Thyroid gland (tissue), 4 donors: Measurements from ENCODE around the gene MTA2. TPM values are rescaled to one million over a fixed set of nuclear protein-coding genes. Genes with fewer than 3 reads are reported as not detected.

Experiments used
- DNase-seq, 2 donors: peaks; one replicate each; pipeline ENCODE4 v3.0.0-alpha.2; 2019
- H3K27ac ChIP-seq, 3 donors: fragments of 200-600 bp; sonication (generic); 1 replicate in 2 of 3; 2 replicates in 1 of 3; pipeline ENCODE4 v1.5.1; 2016 to 2019; ENCODE audit warnings: mild to moderate bottlenecking in 1 of 3, moderate library complexity in 1 of 3
- H3K27me3 ChIP-seq: fragments of 200-600 bp; sonication (generic); one replicate; pipeline ENCODE4 v1.5.1; 2019
- H3K36me3 ChIP-seq, 2 donors: fragments of 200-600 bp; sonication (generic); one replicate each; pipeline ENCODE4 v1.5.1; 2016 to 2019
- H3K4me1 ChIP-seq, 2 donors: fragments of 200-600 bp; sonication (generic); one replicate each; pipeline ENCODE4 v1.5.1; 2017 to 2019
- H3K4me3 ChIP-seq, 3 donors: fragments of 200-600 bp; sonication (generic); replicated peaks in 1 of 3; 1 replicate in 2 of 3; 2 replicates in 1 of 3; pipeline ENCODE4 v1.5.1; 2016; ENCODE audit warnings: mild to moderate bottlenecking in 1 of 3
- H3K9me3 ChIP-seq: fragments of 200-600 bp; sonication (generic); one replicate; pipeline ENCODE4 v1.5.1; 2017
- CTCF ChIP-seq, 6 experiments: fragments of 200-600 bp in 3 of 6; fragments of 450-650 bp in 3 of 6; sonication (generic) in 3 of 6; IDR thresholded peaks; one replicate each; pipeline ENCODE4 v1.5.1; 2016 to 2019; ENCODE audit warnings: antibody characterized with exemption in 6 of 6, mild to moderate bottlenecking in 2 of 6, inconsistent platforms in 1 of 6, moderate library complexity in 1 of 6
- POLR2A ChIP-seq, 2 donors: fragments of 450-650 bp; IDR thresholded peaks; one replicate each; pipeline ENCODE4 v1.6.1; 2017; ENCODE audit warnings: antibody characterized with exemption in 2 of 2, mild to moderate bottlenecking in 2 of 2, moderate library complexity in 1 of 2
- WGBS, 2 donors: methylation state at CpG; one replicate each; pipeline ENCODE4 v1.1.5; 2017; 5-methylcytosine and 5-hydroxymethylcytosine counted together
- intact Hi-C: fragments of 100-400 bp; cut with DNase I; formaldehyde crosslinking; loops from one replicate; pipeline ENCODE4 v1.15.1; 2023
- total RNA-seq, 4 donors: library from RNA; depleted of rRNA; stranded (reverse); fragments of >200 nt; gene quantifications; one replicate each; pipeline ENCODE4 v1.2.3, GENCODE V29; 2016

MTA2 gene
- total RNA-seq, 4 donors from 2014 or later, result 65.3 to 76.7 (median 70.7) TPM

GRCh38 chr11:62610403-62610802, 8.7 kb upstream of the MTA2 start:
- H3K36me3 ChIP-seq, result peaks cover 0 to 7% of the 10 kb centered on the region in 2 donors

GRCh38 chr11:62608776-62609175, 7.1 kb upstream of the MTA2 start:
- no peak for DNase-seq
- no peak for TF ChIP-seq POLR2A (IDR thresholded peaks at IDR 0.05)
- TF ChIP-seq CTCF (IDR thresholded peaks at IDR 0.05), result no peak
- WGBS, 2 donors, result 92 to 93% methylated on average over 12 of the region's 12 CpGs
- no peak overlapping the region for H3K4me3 ChIP-seq
- intact Hi-C loops, result no loop called here
- H3K9me3 ChIP-seq, result no peaks in the 10 kb centered on the region
- H3K36me3 ChIP-seq, result peaks cover 0 to 9% of the 10 kb centered on the region in 2 donors
- no peaks in the 10 kb centered on the region for H3K27me3 ChIP-seq
- H3K4me1 ChIP-seq, result peaks cover 10 to 21% of the 10 kb centered on the region in 2 donors
- H3K27ac ChIP-seq, result no peak overlapping the region

More at GRCh38 chr11:62610403-62610802, 8.7 kb upstream of the MTA2 start:
- Histone ChIP-seq H3K4me1 (peaks cover 10 to 21% of the 10 kb centered on the region in 2 donors), H3K9me3 (no peaks in the 10 kb centered on the region), H3K27ac (no peak overlapping the region), H3K27me3 (no peaks in the 10 kb centered on the region), H3K4me3 (no peak overlapping the region)
- no peak for DNase-seq
- WGBS, 2 donors, result 88 to 89% methylated on average over 6 of the region's 6 CpGs
- intact Hi-C loops, result no loop called here
- TF ChIP-seq POLR2A (IDR thresholded peaks at IDR 0.05) (no peak), CTCF (IDR thresholded peaks at IDR 0.05) (no peak)

GRCh38 chr11:62607714-62608113, 6.0 kb upstream of the MTA2 start:
- intact Hi-C loops, result no loop called here
- WGBS, 2 donors, result 72 to 85% methylated on average over 4 of the region's 4 CpGs
- DNase-seq, result no peak

GRCh38 chr11:62605902-62606301, 4.2 kb upstream of the MTA2 start:
- 91 to 97% methylated on average over 12 to 15 of the region's 15 CpGs for WGBS, 2 donors
- no peaks in the 10 kb centered on the region for H3K27me3 ChIP-seq
- peaks cover 0 to 9% of the 10 kb centered on the region in 2 donors for H3K36me3 ChIP-seq
- no peak overlapping the region for H3K4me3 ChIP-seq
- no peaks in the 10 kb centered on the region for H3K9me3 ChIP-seq
- H3K4me1 ChIP-seq, result peaks cover 3 to 5% of the 10 kb centered on the region in 2 donors
- no peak for TF ChIP-seq CTCF (IDR thresholded peaks at IDR 0.05)
- TF ChIP-seq POLR2A (IDR thresholded peaks at IDR 0.05), result no peak
- intact Hi-C loops, result no loop called here
- no peak overlapping the region for H3K27ac ChIP-seq
- no peak for DNase-seq

More at GRCh38 chr11:62607714-62608113, 6.0 kb upstream of the MTA2 start:
- TF ChIP-seq POLR2A (IDR thresholded peaks at IDR 0.05) (no peak), CTCF (IDR thresholded peaks at IDR 0.05) (no peak)
- no peak overlapping the region for H3K4me3 ChIP-seq
- no peaks in the 10 kb centered on the region for H3K27me3 ChIP-seq
- no peak overlapping the region for H3K27ac ChIP-seq
- peaks cover 10 to 12% of the 10 kb centered on the region in 2 donors for H3K4me1 ChIP-seq
- H3K9me3 ChIP-seq, result no peaks in the 10 kb centered on the region
- peaks cover 0 to 9% of the 10 kb centered on the region in 2 donors for H3K36me3 ChIP-seq

- 79 to 100% methylated on average over 1 to 5 of the region's 6 CpGs for WGBS, 2 donors
- H3K27me3 ChIP-seq, result no peaks in the 10 kb centered on the region
- no peak overlapping the region for H3K4me3 ChIP-seq
- H3K4me1 ChIP-seq, result peaks cover 3 to 5% of the 10 kb centered on the region in 2 donors
- TF ChIP-seq POLR2A (IDR thresholded peaks at IDR 0.05) (no peak), CTCF (IDR thresholded peaks at IDR 0.05) (no peak)
- DNase-seq, result no peak
- H3K9me3 ChIP-seq, result no peaks in the 10 kb centered on the region
- H3K36me3 ChIP-seq, result peaks cover 0 to 9% of the 10 kb centered on the region in 2 donors
- intact Hi-C loops, result no loop called here
- no peak overlapping the region for H3K27ac ChIP-seq
Measured at GRCh38 chr11:62605467-62605866, 3.8 kb upstream of the MTA2 start.
